ENCODE data around the gene GABRP.

GABRP gene

GRCh38 chr5:170795154-170795553 is 11.6 kb downstream of the GABRP start:
- CTCF ChIA-PET = interaction anchor here (1.1 to 14.5 kb wide), 5 partner anchors 15 to 162 kb away, joined by 3 to 227 read pairs (median 6); no protein-coding TSS in a partner anchor
- no peak for DNase-seq (ENCODE audit: low read depth, low spot score)
- POLR2A ChIA-PET = no interaction called here
- H3K4me3 ChIP-seq (ENCODE audit: low read depth, low read length) = no peak overlapping the region
- TF ChIP-seq CTCF (IDR thresholded peaks at IDR 0.05; ENCODE audit: insufficient read depth, low read length, missing control alignments) = no peak

- POLR2A ChIA-PET = no interaction called here
- CTCF ChIA-PET = interaction anchor here (0.7 to 1.9 kb wide), 3 partner anchors 61 to 522 kb away, joined by 3 to 9 read pairs (median 3); no protein-coding TSS in a partner anchor
- DNase-seq (ENCODE audit: low read depth, low spot score) = no peak
Observed at GRCh38 chr5:170805666-170806065, 22.1 kb downstream of the GABRP start.

GRCh38 chr5:170809551-170809950 is 26.0 kb downstream of the GABRP start:
- no peak for DNase-seq (ENCODE audit: low read depth, low spot score)
- ChIA-PET POLR2A (no interaction called here), CTCF (interaction anchor here (0.6 to 7.9 kb wide), 27 partner anchors 10 to 539 kb away, joined by 3 to 69 read pairs (median 5); no protein-coding TSS in a partner anchor)
- TF ChIP-seq CTCF (IDR thresholded peaks at IDR 0.05; ENCODE audit: insufficient read depth, low read length, missing control alignments) = peak; percentile 54
- no peak overlapping the region for H3K4me3 ChIP-seq (ENCODE audit: low read depth, low read length)

More at GRCh38 chr5:170805666-170806065, 22.1 kb downstream of the GABRP start:
- TF ChIP-seq CTCF (IDR thresholded peaks at IDR 0.05; ENCODE audit: insufficient read depth, low read length, missing control alignments) = no peak
- H3K4me3 ChIP-seq (ENCODE audit: low read depth, low read length) = no peak overlapping the region

- ChIA-PET POLR2A (no interaction called here), CTCF (interaction anchor here (7.9 kb wide), 1 partner anchor 531 kb away, joined by 69 read pairs; no protein-coding TSS in a partner anchor)
- H3K4me3 ChIP-seq (ENCODE audit: low read depth, low read length) = no peak overlapping the region
- TF ChIP-seq CTCF (IDR thresholded peaks at IDR 0.05; ENCODE audit: insufficient read depth, low read length, missing control alignments) = no peak
- no peak for DNase-seq (ENCODE audit: low read depth, low spot score)
Observed at GRCh38 chr5:170811719-170812118, 28.2 kb downstream of the GABRP start.

- no peak for DNase-seq (ENCODE audit: low read depth, low spot score)
- ChIA-PET POLR2A (no interaction called here), CTCF (interaction anchor here (7.9 kb wide), 1 partner anchor 529 kb away, joined by 69 read pairs; no protein-coding TSS in a partner anchor)
- no peak for TF ChIP-seq CTCF (IDR thresholded peaks at IDR 0.05; ENCODE audit: insufficient read depth, low read length, missing control alignments)
- H3K4me3 ChIP-seq (ENCODE audit: low read depth, low read length) = no peak overlapping the region
Observed at GRCh38 chr5:170813231-170813630, 29.7 kb downstream of the GABRP start.

- TF ChIP-seq CTCF (IDR thresholded peaks at IDR 0.05; ENCODE audit: insufficient read depth, low read length, missing control alignments) = no peak
- CTCF ChIA-PET = interaction anchor here (0.7 to 1.2 kb wide), 3 partner anchors 9 to 525 kb away, joined by 3 to 4 read pairs (median 3); no protein-coding TSS in a partner anchor
- DNase-seq (ENCODE audit: low read depth, low spot score) = no peak
- POLR2A ChIA-PET = no interaction called here
- H3K4me3 ChIP-seq (ENCODE audit: low read depth, low read length) = no peak overlapping the region
Observed at GRCh38 chr5:170817195-170817594, 33.7 kb downstream of the GABRP start.

Data from AG04449 (cell line).